NOMO-1 (cell line): ENCODE measurements around the gene PHIP.
"Not testable (repeated sequence)": the region's sequence is repeated elsewhere in the genome, so short reads cannot be mapped to it uniquely, and the experiment has no call there.

Experiments used
- DNase-seq, 2 experiments: peaks; one replicate each; lab custom pipeline; 2025; ENCODE audit not compliant: unreplicated experiment in 2 of 2; lab: John Stamatoyannopoulos, UW

PHIP gene

GRCh38 chr6:79078075-79078969 is at the start of gene PHIP:
TSS of gene PHIP (minus strand) at chr6:79078254. CDS start at chr6:79078068, 186 bp downstream.
- DNase-seq: peak; percentile 87 to 89

- DNase-seq: no peak
These were observed 49.6 kb upstream of the PHIP start for GRCh38 chr6:79127660-79128059.

- no peak for DNase-seq
These were observed 41.2 kb upstream of the PHIP start for GRCh38 chr6:79119217-79119616.

- no peak for DNase-seq
These were observed 39.7 kb upstream of the PHIP start for GRCh38 chr6:79117752-79118151.

- no peak for DNase-seq
These were observed 37.6 kb upstream of the PHIP start for GRCh38 chr6:79115553-79116182.

- no peak for DNase-seq
These were observed 33.5 kb upstream of the PHIP start for GRCh38 chr6:79111549-79111948.

GRCh38 chr6:79101164-79101563 is 23.1 kb upstream of the PHIP start:
- DNase-seq: no peak

GRCh38 chr6:79100304-79100703 is 22.2 kb upstream of the PHIP start:
- DNase-seq: no peak

GRCh38 chr6:79094938-79095337 is 16.9 kb upstream of the PHIP start:
- DNase-seq: peak in 1 of 2 experiments; percentile 6

GRCh38 chr6:79091801-79092200 is 13.7 kb upstream of the PHIP start:
- not testable (repeated sequence) for DNase-seq

GRCh38 chr6:79089552-79090404 is 11.7 kb upstream of the PHIP start:
- no peak for DNase-seq

- DNase-seq: no peak
These were observed 6.6 kb upstream of the PHIP start for GRCh38 chr6:79084693-79085092.

GRCh38 chr6:79082304-79082703 is 4.2 kb upstream of the PHIP start:
- no peak for DNase-seq

GRCh38 chr6:79081663-79082062 is 3.6 kb upstream of the PHIP start:
- DNase-seq: no peak

- no peak for DNase-seq
These were observed 1.5 kb upstream of the PHIP start for GRCh38 chr6:79079561-79080041.

- peak; percentile 40 to 57 for DNase-seq
These were observed 359 bp downstream of the PHIP start for GRCh38 chr6:79077715-79078074.

- peak; percentile 84 to 90 for DNase-seq
These were observed 1.0 kb downstream of the PHIP start for GRCh38 chr6:79076782-79077641.

GRCh38 chr6:79076160-79076559 is 1.9 kb downstream of the PHIP start:
- DNase-seq: peak; percentile 4 to 25

- no peak for DNase-seq
These were observed 4.2 kb downstream of the PHIP start for GRCh38 chr6:79073888-79074287.

GRCh38 chr6:79072640-79073181 is 5.3 kb downstream of the PHIP start:
- DNase-seq: no peak
